Upper lobe of left lung (tissue), 4 donors: ENCODE data around the gene MAP4K4.

Source experiments
- CTCF ChIP-seq, 6 experiments: fragments of 450-650 bp in 4 of 6; fragments of 200-600 bp in 2 of 6; sonication (generic) in 2 of 6; IDR thresholded peaks; one replicate each; pipeline ENCODE4 v1.5.1; 2016 to 2019; ENCODE audit warnings: antibody characterized with exemption in 6 of 6
- EP300 ChIP-seq, 4 donors: sonication (generic); formaldehyde crosslinking; IDR thresholded peaks; one replicate each; pipeline ENCODE4 v1.5.1; 2017; ENCODE audit warnings: antibody characterized with exemption in 4 of 4, control low read depth in 2 of 4
- POLR2AphosphoS5 ChIP-seq, 2 donors: sonication (generic); formaldehyde crosslinking; IDR thresholded peaks; one replicate each; pipeline ENCODE4 v1.5.1; 2017; ENCODE audit warnings: antibody characterized with exemption in 2 of 2

- TF ChIP-seq CTCF (IDR thresholded peaks at IDR 0.05) (no peak), EP300 (IDR thresholded peaks at IDR 0.05) (no peak), POLR2AphosphoS5 (IDR thresholded peaks at IDR 0.05) (no peak)
Measured at GRCh38 chr2:101776172-101777043, 78.9 kb downstream of the MAP4K4 start.
